HT1080 (cell line): ENCODE data around the gene SCAF1. TPM values are rescaled to one million over a fixed set of nuclear protein-coding genes. Genes with fewer than 3 reads are reported as not detected.

Source experiments
- DNase-seq: peaks from one replicate; pipeline ENCODE4 v3.0.0-alpha.2; 2015; ENCODE audit warnings: low read depth
- total RNA-seq: library from RNA; depleted of rRNA; stranded (reverse); fragments of >200 nt; shearing (Covaris generic); gene quantifications from 2 replicates; pipeline ENCODE4 v1.2.3, GENCODE V29; 2014

The SCAF1 gene
- total RNA-seq, 1 experiment from 2014 or later = 31.7 TPM

DNA sequence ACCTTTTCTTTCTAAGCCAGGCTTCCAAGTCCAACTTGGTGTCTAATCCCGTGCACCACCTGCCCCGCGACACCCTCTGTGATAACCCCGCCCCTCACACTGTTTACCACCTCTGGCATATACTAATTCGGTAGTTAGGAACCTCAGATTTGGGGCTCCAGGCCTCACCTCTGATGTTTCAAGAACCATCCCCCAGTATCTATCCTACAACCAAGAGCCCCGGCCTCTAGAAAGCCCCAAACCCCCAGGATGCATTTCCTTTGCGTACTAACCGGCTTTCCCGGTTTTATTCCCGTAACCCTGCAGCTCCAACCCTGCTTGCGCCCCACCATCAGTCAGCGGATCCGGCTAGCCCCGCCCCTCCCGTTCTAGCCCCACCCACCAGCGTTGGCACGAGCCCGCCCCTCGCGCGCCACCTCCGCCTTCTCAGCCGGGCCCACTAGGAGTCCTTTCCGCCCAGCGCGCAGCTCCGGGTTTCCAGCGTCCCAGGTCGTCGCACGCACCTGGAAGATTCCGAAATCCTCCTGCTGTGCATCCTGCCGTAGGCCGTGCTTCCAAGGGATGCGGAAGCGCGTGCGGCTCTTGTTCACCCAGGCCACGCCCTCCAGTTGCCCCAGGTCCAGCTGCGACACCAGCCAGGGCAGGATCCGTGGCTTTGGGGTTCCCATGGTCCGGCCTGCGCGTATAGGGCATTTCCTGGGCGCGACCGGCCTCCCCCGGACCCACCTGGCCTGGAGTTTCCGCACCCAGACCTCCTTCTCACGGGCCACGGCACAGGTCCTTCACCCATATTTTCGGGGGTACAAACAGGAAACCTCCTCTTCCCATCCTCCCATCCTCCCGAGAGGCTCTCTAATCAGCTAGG is 22.4 kb downstream of the SCAF1 start:
- peak; percentile 78 for DNase-seq

GRCh38 chr19:49665036-49665350 is 23.0 kb downstream of the SCAF1 start:
- no peak for DNase-seq

DNA sequence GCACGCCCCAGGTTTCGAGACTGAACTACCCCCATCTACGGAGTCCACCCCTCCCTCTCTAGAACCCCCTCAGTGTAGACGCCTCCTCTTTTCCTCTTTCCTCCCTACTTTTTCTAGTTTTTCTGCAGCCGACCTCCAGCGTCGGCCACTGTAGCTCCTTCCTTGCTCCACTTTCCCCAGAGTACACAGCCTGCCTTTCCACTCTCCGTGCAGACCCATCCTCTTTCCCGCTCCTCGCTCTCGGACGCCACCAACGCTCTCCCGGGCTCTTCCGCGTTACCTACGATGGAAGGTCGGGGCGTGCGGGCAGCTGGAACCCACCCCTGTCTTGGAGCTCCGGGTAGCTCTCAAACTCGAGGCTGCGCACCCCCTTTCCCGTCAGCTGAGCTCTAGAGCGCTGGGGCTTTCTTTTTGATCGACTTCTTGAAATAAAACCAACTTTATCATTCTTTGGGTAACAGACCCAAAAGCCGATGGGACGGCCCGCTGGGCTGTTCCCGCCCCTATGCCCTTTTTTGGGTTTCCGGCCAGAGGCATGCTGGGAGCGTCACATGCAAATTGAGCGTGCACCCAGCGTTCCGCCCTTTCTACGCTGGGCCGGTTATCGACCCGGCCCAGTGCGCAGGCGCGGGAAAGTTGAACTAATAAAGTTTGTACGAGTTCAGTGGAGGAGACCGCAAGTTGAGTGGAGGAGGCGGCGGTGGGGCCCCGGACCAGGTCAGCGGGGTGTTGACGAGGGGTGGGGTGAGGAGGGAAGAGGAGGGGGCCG is 23.5 kb downstream of the SCAF1 start, which contains the start of the genes BCL2L12 and IRF3:
BCL2L12 (plus strand) TSS at position 583 of the 769 bp plus-strand sequence. CDS start 760 bp downstream, outside the sequence.
IRF3 (minus strand) TSS at position 507 of the 769 bp plus-strand sequence. CDS start 1,019 bp downstream, outside the sequence.
- peak; percentile 91 for DNase-seq

DNA sequence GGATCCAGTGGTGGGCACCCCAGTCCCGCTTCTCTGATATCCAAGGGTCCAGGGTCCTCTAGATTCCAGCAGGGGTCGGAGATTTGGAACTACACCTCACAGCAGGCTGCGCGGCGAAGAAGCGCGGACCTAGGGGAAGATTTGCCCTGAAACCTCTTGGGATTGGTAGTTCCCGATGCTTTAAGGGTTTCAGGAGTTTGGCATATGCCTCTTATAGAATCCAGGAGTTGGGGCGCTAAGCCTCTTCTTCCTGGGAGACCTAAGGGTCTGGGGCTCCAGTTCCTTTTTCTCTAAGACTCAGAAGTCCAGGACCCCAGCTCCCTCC is 24.1 kb downstream of the SCAF1 start:
- no peak for DNase-seq

- no peak for DNase-seq
Measured at GRCh38 chr19:49667473-49667872, 25.5 kb downstream of the SCAF1 start.

DNA sequence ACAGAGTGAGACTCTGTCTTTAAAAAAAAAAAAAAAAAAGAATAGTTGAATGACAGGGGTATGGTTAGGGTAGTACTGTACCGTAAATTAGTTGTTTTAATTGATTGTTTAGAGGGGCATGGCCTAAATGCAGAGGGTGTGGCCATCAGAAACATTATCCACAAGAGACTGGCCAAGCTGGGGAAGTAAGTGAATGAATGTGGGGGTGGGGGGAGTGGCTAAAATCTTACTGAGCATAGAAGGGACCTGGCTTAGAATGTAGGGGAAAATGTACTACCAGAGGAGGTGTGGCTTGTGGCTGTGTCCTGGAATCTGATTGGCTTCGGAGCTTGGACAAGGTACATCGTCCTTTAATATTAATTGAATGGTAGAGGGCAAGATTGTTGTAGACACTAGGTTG is 27.5 kb downstream of the SCAF1 start:
- no peak for DNase-seq

DNA sequence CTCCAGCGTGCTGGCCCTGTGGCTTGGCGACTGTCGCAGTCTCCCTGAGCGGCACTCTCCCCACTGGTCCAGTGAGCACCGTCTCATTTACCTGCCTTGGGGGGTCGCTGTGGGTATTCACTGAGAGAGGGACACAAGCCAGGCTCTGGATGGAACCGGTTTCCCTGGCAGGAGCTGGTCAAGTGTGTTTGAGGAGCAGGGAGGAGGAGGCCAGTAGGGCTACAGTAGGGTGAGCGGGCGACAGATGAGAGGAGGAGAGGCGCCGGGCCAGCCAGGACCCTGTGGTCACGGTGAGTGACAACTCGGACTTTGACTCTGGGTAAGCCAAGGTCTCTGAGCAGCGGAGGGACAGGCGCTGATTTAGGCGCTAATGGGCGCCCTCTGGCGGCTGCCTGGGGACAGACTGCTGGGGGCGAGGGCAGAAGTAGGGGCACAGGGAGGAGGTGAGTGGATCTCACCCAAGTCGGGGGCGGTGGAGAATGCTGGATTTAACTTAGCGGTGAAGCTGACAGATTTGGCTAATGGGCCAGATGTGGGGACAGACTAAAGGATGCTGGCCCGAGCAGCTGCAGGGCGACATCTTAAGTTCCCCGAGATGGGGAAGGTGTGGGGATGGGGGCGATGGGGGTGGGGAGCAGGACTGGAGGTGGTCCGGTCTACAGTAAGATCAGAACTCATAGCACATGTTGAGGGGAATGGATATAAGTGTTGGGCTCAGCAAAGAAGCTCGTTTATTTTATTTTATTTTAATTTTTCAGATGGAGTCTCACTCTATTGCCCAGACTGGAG is 30.3 kb downstream of the SCAF1 start:
- DNase-seq = peak; percentile 63

- peak; percentile 90 for DNase-seq
Measured at GRCh38 chr19:49676136-49676783, 34.3 kb downstream of the SCAF1 start.

DNA sequence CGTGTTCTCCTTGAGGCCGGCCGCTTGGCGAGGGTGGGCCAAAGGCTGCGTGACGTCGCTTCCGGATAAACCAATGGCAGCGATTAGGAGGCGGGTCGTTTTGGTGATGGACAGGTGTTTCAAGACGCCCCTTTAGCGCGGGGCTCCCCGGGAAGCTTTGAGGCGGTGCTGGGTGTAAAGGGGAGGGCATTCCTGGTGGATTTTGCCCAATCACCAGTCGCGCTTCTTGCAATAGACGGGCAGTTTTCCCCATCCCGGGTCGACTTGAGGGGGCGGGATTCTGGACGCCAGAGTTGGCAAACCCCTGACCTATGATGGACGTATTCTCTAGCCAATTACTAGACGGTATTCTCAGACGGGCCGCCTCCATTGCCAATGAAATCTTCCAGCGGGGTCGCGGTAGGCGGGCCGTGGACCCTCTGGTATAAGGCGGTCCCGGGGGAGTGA is 34.8 kb downstream of the SCAF1 start:
- DNase-seq = peak; percentile 100

DNA sequence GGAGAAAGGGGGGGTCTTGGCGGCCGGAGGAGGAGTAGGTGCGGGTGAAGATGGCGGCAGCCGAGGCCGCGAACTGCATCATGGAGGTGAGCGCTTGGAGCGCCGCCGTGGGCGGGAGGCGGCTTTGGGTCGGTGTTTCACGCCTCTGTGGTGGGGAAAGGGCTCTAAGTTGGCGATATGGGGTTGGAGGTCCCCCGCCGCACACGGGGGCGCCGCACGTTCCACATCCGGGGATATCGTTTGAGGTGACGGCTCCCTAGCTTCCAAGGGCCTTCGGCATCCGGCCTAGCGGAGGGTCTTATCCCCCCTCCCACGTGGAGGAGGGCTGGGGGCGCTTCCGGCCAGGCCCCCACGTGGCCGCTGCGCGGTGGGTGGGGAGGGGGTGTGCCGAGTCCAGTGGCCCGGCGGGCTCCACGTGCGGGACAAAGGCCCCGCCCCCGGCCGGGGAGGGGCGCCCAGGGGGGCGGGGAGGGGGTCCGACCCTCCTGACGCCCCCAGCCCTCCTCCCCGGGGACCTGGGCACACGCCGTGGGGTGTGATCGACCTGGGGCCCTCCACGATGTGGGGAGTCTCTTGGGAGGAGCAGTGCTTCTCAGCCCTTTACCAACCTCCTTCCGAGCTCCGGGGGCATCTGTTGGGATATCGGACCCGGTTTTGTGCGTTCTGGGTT is 35.4 kb downstream of the SCAF1 start, which contains the start of gene PRMT1:
PRMT1 (plus strand) TSS at position 41 of the 670 bp plus-strand sequence; CDS start at position 51, 10 bp downstream.
- no peak for DNase-seq

DNA sequence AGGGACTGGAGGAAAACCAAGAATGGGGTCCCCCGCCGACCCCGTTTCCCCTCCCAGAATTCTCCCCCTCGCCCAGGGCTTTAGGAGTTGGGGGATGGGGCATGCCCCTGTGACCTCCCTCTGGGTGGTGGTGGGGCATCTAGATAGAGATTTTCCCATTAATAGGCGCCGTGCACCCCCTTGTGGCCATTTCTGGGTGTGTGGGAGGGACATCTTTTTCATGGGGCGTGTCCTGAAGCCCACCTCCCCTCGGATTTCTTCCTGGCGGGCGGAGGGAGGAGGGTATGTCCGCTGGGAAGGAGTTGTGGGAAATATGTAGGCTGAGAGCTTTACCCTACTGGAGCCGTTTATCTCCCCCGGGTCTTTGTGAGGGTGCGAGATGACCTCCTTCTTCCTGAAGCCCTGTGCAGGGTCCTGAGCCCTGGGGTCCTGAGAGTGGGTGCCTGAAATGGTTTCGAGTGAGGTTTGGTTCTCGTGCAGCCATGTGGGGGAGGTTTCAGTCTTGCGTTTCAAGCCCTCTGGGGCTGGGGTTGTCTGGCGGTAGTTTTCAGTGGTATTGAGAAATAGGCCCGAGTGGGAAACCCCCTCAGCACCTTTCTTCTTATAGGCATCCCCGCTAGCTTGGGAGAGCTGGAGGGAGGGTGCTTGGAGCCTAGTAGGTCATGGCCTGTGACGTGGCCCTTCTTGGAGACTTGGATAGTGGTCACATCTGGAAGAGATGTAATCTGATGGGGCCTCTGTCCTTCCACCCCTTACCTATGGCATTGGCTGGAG is 36.1 kb downstream of the SCAF1 start:
- peak; percentile 71 for DNase-seq

GRCh38 chr19:49678985-49679770 is 37.2 kb downstream of the SCAF1 start:
- no peak for DNase-seq

- DNase-seq = no peak
Measured at GRCh38 chr19:49679771-49680413, 37.9 kb downstream of the SCAF1 start.

GRCh38 chr19:49680421-49681351 is 38.7 kb downstream of the SCAF1 start:
- DNase-seq = peak; percentile 84

- DNase-seq = no peak
Measured at GRCh38 chr19:49681830-49682229, 39.8 kb downstream of the SCAF1 start.

DNA sequence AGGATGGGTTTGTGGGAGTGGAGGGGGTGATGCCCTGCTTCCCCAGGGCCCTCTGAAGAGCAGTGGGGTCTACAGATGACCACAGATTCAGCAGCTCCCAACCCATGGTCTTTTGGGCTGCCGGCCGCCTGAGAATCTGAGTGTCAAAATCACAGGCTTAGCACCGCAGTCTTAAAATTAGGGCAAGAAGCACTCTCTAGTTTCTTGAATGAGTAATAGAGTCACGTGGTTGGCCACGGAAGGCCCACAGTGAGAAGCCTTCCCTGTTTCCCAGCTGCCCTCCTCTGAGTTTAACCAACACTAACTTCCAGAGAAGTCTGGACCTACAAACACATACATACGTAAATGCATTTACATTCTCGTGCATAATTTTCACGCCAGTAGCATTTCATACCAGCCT is 40.3 kb downstream of the SCAF1 start:
- DNase-seq = no peak

DNA sequence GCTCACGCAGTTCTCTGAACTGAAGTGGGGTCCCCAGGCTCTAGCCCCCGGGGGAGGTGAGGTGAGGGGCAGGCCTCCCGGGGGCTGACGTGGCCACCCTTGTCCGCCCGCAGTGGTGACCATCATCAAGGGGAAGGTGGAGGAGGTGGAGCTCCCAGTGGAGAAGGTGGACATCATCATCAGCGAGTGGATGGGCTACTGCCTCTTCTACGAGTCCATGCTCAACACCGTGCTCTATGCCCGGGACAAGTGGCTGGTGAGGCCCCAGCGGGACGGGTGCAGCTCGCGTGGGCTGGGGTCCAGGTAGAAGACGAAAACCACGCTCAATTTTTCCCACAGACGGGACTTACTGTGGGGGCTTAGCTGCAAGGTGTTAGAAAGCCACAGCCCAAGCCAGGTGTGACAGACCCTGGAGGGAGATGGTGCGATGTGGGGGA is 41.8 kb downstream of the SCAF1 start:
- DNase-seq = no peak
